HCT116 (cell line): ENCODE data around the gene GPM6B.

Experiments
- ATF3 ChIP-seq: IDR thresholded peaks from 2 replicates; pipeline ENCODE4 v1.6.1; 2012
- CBX3 ChIP-seq: IDR thresholded peaks from 2 replicates; pipeline ENCODE4 v1.6.1; 2012; ENCODE audit warnings: low read depth
- CTCF ChIP-seq, 3 experiments: fragments of 200-600 bp in 1 of 3; sonication (generic) in 1 of 3; IDR thresholded peaks in 2 of 3; conservative IDR thresholded peaks in 1 of 3; 2 replicates each; pipeline ENCODE4 v1.5.1; 2012 to 2017; ENCODE audit warnings: low read depth in 2 of 3, low read length in 2 of 3, antibody characterized with exemption in 1 of 3, borderline replicate concordance in 1 of 3, control low read depth in 1 of 3, mild to moderate bottlenecking in 1 of 3, mixed read lengths in 1 of 3, mixed run types in 1 of 3, moderate library complexity in 1 of 3; ENCODE audit not compliant: insufficient read depth in 1 of 3
- EZH2 ChIP-seq: fragments of 200-600 bp; sonication (generic); IDR thresholded peaks from 2 replicates; pipeline ENCODE4 v1.6.1; 2017; ENCODE audit warnings: antibody characterized with exemption, mixed run types
- EZH2phosphoT487 ChIP-seq: fragments of 200-600 bp; IDR thresholded peaks from 2 replicates; pipeline ENCODE4 v1.6.1; 2018; ENCODE audit warnings: antibody characterized with exemption, borderline replicate concordance
- FOSL1 ChIP-seq: IDR thresholded peaks from 2 replicates; pipeline ENCODE4 v1.6.1; 2012; ENCODE audit warnings: low read depth
- JUND ChIP-seq: IDR thresholded peaks from 2 replicates; pipeline ENCODE4 v1.6.1; 2012
- MAX ChIP-seq: IDR thresholded peaks from 2 replicates; pipeline ENCODE4 v1.6.1; 2012
- POLR2A ChIP-seq: IDR thresholded peaks from 2 replicates; pipeline ENCODE4 v1.7.0; 2011; ENCODE audit warnings: borderline replicate concordance; ENCODE audit not compliant: insufficient read depth, insufficient read length; ENCODE audit errors: extremely low read depth
- POLR2AphosphoS5 ChIP-seq: IDR thresholded peaks from 2 replicates; pipeline ENCODE4 v1.6.1; 2011; ENCODE audit warnings: mild to moderate bottlenecking, low read depth, low read length, moderate library complexity
- SRF ChIP-seq: IDR thresholded peaks from 2 replicates; pipeline ENCODE4 v1.6.1; 2012; ENCODE audit warnings: low read depth
- TCF7L2 ChIP-seq: IDR thresholded peaks from 2 replicates; pipeline ENCODE4 v1.7.0; 2011; ENCODE audit warnings: borderline replicate concordance, inconsistent platforms; ENCODE audit not compliant: insufficient read depth, insufficient read length; ENCODE audit errors: extremely low read depth
- ZNF274 ChIP-seq: fragments of 200-500 bp; sonication (Bioruptor generic); IDR thresholded peaks from 2 replicates; pipeline ENCODE4 v1.6.1; 2014; ENCODE audit warnings: mild to moderate bottlenecking, low read depth, low read length, inconsistent platforms

GRCh38 chrX:13808865-13809264, 8.0 kb downstream of the GPM6B start:
- TF ChIP-seq CTCF (IDR thresholded peaks at IDR 0.05 in 2 of 3, conservative IDR thresholded peaks at IDR 0.05 in 1 of 3; ENCODE audit: borderline replicate concordance in 1 of 3, insufficient read depth in 1 of 3, low read depth in 2 of 3, low read length in 2 of 3) = no peak
- no peak for TF ChIP-seq EZH2
- TF ChIP-seq POLR2A = no peak
- TF ChIP-seq POLR2AphosphoS5 = no peak
- TF ChIP-seq ATF3 = no peak
- no peak for TF ChIP-seq SRF
- TF ChIP-seq JUND = no peak
- TF ChIP-seq TCF7L2 = no peak
- no peak for TF ChIP-seq ZNF274
- no peak for TF ChIP-seq CBX3
- TF ChIP-seq MAX = no peak
- TF ChIP-seq EZH2phosphoT487 = no peak
- TF ChIP-seq FOSL1 = no peak
